H54 (cell line): ENCODE results near the gene OR4C45.
"Not testable (repeated sequence)": the region's sequence is repeated elsewhere in the genome, so short reads cannot be mapped to it uniquely, and the experiment has no call there.

Source experiments
- DNase-seq: peaks from one replicate; pipeline ENCODE4 v3.0.0; 2011; ENCODE audit warnings: low spot score, mixed read lengths; ENCODE audit not compliant: insufficient read length
- FAIRE-seq: peaks from 3 replicates; lab custom pipeline; 2011; peaks lifted over from hg19 to GRCh38; lab: Jason Lieb, UNC
- POLR2A ChIP-seq: IDR thresholded peaks from 2 replicates; pipeline ENCODE4 v1.6.1; 2011; ENCODE audit warnings: low read depth, mild to moderate bottlenecking, low read length

The OR4C45 gene

DNA sequence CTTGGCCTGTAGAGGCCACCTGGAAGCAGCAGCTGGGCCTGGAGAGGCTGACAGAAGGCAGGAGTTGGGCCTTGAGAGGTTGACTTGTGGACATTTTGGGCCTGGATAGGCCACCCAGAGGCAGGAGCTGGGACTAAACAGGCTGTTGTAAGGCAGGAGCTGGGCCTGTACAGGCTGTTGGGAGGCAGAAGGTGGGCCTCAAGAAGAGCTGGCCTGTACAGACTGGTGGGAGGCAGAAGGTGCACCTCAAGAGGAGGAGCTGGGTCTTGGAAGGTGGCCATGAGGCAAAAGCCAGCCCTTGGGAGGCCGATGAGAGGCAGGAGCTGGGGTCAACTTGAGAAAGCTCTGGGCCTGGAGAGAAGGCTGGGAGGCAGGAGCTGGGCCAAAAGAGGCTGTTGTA lies 45.3 kb downstream of the OR4C45 start:
- FAIRE-seq: no peak
- no peak for DNase-seq
- no peak for TF ChIP-seq POLR2A

DNA sequence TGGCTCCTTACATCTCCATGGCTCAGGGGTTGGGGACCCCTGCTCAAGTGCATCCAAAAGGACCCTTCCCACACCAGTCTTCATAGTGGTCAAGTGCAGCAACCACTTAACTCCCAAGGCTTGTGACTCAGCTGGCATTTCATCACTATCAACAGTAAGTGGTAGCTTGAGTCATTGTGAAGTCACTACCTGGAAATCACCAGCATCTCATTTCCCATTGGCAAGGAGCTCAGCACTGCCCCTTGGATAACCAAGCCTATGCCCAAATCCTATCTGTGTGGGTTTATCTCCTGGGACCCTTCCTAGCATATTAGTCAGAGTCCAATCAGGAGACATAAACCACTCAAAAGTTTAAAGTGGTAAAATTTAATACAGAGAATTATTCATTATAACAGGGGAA lies 46.3 kb downstream of the OR4C45 start:
- not testable (repeated sequence) for DNase-seq, FAIRE-seq

DNA sequence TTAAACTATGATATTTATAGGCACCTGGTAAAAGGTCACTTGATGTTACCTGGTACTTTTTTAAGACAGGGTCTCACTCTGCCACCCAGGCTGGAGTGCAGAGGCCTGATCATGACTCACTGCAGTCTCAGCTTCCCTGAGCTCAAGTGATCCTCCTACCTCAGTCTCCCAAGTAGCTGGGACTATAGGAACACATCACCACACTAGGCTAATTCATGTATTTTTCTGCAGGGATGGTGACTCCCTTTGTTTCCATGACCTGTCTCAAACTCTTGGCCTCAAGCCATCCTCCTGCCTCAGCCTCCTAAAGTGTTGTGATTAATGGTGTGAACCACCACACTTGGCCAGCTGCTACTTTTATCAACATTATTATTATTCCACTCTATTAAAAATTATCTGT lies 47.6 kb downstream of the OR4C45 start:
- TF ChIP-seq POLR2A: no peak
- DNase-seq (no peak), FAIRE-seq (no peak)
